Lower lobe of right lung (tissue), 2 donors: Measurements from ENCODE around the gene LRCH1. TPM values are rescaled to one million over a fixed set of nuclear protein-coding genes. Genes with fewer than 3 reads are reported as not detected.

Source experiments
- ATAC-seq, 2 donors: fragments of 200-7000 bp; cut with Tn5 transposase; one replicate each; pipeline ENCODE4 v1.9.1; 2020 to 2022; ENCODE audit warnings: mild to moderate bottlenecking in 2 of 2, moderate library complexity in 2 of 2
- DNase-seq: peaks from one replicate; pipeline ENCODE4 v3.0.0-alpha.2; 2020
- H3K27ac ChIP-seq: fragments of 200-600 bp; one replicate; pipeline ENCODE4 v1.8.0; 2022
- H3K27me3 ChIP-seq: fragments of 200-600 bp; one replicate; pipeline ENCODE4 v1.8.0; 2022; ENCODE audit warnings: low read depth
- H3K36me3 ChIP-seq: fragments of 200-600 bp; one replicate; pipeline ENCODE4 v1.8.0; 2022; ENCODE audit warnings: mild to moderate bottlenecking
- H3K4me1 ChIP-seq: fragments of 200-600 bp; one replicate; pipeline ENCODE4 v1.8.0; 2022
- H3K4me3 ChIP-seq: fragments of 200-600 bp; one replicate; pipeline ENCODE4 v1.8.0; 2022; ENCODE audit warnings: mild to moderate bottlenecking
- H3K9me3 ChIP-seq: fragments of 200-600 bp; one replicate; pipeline ENCODE4 v1.8.0; 2022
- CTCF ChIP-seq: fragments of 200-600 bp; IDR thresholded peaks from one replicate; pipeline ENCODE4 v1.8.0; 2022; ENCODE audit warnings: antibody characterized with exemption, mild to moderate bottlenecking
- intact Hi-C: fragments of 100-400 bp; cut with DNase I; formaldehyde crosslinking; loops from one replicate; pipeline ENCODE4 v1.11.0; 2022
- total RNA-seq: library from RNA; stranded (reverse); fragmentation: NEBNext Ultra II Directional; extraction: Animal tissue kit (Norgen Biotek cat#: 25700); gene quantifications from one replicate; pipeline ENCODE4 v1.2.1, GENCODE V29; 2021
- donor health status: DM: no; HTN: yes; CAD: no; lungs with severe emphysema.

The LRCH1 gene
- total RNA-seq, 1 donor from 2014 or later: 25.9 TPM

- intact Hi-C loops: no loop called here
- ATAC-seq (no peak), DNase-seq (no peak)
- no peaks in the 10 kb centered on the region for H3K27me3 ChIP-seq
- no peaks in the 10 kb centered on the region for H3K36me3 ChIP-seq
- peaks cover 36% of the 10 kb centered on the region for H3K4me1 ChIP-seq
- TF ChIP-seq CTCF: no peak
- no peak overlapping the region for H3K27ac ChIP-seq
- H3K9me3 ChIP-seq: no peaks in the 10 kb centered on the region
- H3K4me3 ChIP-seq: no peak overlapping the region
Measured at GRCh38 chr13:46614582-46614981, 61.6 kb downstream of the LRCH1 start.

- Histone ChIP-seq H3K4me3 (peak overlapping the region; percentile 22), H3K4me1 (peaks cover 46% of the 10 kb centered on the region), H3K9me3 (no peaks in the 10 kb centered on the region), H3K27ac (peak overlapping the region; percentile 72), H3K27me3 (no peaks in the 10 kb centered on the region), H3K36me3 (no peaks in the 10 kb centered on the region)
- intact Hi-C loops: no loop called here
- DNase-seq: no peak
- TF ChIP-seq CTCF: no peak
- ATAC-seq: peak in 1 of 2 donors; percentile 42
Measured at GRCh38 chr13:46615888-46616531, 63.0 kb downstream of the LRCH1 start.

DNA sequence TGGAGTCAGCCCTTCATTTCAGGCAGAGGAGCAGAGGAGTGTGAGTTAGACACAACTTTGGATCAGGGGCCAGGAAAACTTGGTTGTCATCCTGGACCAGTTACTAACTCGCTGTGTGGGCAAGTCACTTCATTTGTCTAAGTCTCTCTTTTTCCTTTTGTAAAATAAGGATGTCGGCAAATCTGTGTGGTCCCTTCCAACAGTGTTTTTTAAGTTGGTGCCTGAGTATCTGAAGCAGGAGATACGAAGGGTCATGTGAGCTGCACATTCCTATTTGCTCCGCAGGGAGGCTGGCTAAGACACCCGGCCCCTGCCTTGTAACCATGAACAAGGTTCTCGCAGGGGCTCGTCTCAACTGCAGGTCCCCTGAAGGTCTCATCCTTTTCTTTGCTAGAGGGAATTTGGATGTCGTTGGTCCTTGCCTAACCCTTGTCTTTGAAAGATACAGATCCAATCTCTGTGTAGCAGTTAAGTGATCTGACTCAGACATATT is 64.3 kb downstream of the LRCH1 start:
- no peaks in the 10 kb centered on the region for H3K36me3 ChIP-seq
- H3K4me3 ChIP-seq: no peak overlapping the region
- no peak for TF ChIP-seq CTCF
- no peaks in the 10 kb centered on the region for H3K9me3 ChIP-seq
- intact Hi-C loops: no loop called here
- no peaks in the 10 kb centered on the region for H3K27me3 ChIP-seq
- H3K27ac ChIP-seq: peak overlapping the region; percentile 48
- DNase-seq (no peak), ATAC-seq (no peak)
- H3K4me1 ChIP-seq: peaks cover 58% of the 10 kb centered on the region

DNA sequence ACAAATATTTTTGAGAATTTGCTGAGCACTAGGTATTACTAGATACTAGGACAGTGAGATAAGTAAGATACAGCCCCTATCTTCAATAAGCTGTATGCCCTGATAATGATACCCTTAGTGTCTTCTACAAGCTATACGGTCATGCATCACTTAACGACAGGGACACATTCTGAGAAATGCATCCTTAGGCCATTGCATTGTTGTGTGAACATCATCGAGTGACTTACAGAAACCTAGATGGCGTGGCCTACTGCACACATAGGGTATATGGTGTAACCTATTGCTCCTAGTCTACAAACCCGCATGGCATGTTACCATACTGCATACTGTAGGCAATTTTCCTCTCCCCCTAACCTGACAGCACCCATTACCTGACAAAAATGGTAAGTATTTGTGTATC is 64.9 kb downstream of the LRCH1 start:
- Histone ChIP-seq H3K36me3 (no peaks in the 10 kb centered on the region), H3K4me1 (peaks cover 65% of the 10 kb centered on the region), H3K9me3 (no peaks in the 10 kb centered on the region), H3K4me3 (no peak overlapping the region), H3K27me3 (no peaks in the 10 kb centered on the region), H3K27ac (no peak overlapping the region)
- intact Hi-C loops: no loop called here
- DNase-seq (no peak), ATAC-seq (no peak)
- TF ChIP-seq CTCF: no peak

DNA sequence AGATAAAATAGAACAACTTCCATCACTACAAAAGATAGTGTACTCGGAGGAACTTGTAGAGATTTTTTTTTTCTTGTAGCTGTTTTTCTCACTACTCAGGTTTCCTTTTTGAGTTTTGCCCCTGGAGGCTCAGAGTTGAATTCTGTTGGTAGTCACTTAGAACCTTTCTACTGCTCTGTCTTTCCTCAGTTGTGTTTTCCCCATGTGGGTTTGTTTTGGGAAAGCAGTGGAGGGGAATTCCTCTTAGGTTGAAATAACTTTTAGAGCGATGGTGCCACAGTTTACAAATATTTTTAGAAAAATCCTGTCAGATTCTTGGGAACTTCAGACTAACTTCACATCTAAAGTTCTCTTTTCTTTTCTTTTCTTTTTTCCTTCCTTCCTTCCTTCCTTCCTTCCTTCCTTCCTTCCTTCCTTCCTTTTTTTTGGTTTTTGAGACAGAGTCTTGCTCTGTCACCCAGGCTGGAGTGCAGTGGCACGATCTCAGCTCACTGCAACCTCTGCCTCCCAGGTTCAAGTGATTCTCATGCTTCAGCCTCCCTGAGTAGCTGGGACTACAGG is 65.8 kb downstream of the LRCH1 start:
- no peak for DNase-seq
- H3K27ac ChIP-seq: no peak overlapping the region
- no peaks in the 10 kb centered on the region for H3K36me3 ChIP-seq
- H3K9me3 ChIP-seq: no peaks in the 10 kb centered on the region
- peaks cover 69% of the 10 kb centered on the region for H3K4me1 ChIP-seq
- intact Hi-C loops: no loop called here
- H3K4me3 ChIP-seq: no peak overlapping the region
- TF ChIP-seq CTCF: no peak
- H3K27me3 ChIP-seq: no peaks in the 10 kb centered on the region
- ATAC-seq: no peak
